Parathyroid adenoma (tissue), 2 donors: ENCODE results near the gene ZCCHC17.
"Not testable (repeated sequence)": the region's sequence is repeated elsewhere in the genome, so short reads cannot be mapped to it uniquely, and the experiment has no call there.

Source experiments
- H2AFZ ChIP-seq: fragments of 300-600 bp; sonication (generic); one replicate; pipeline ENCODE4 v1.7.0; 2017; ENCODE audit warnings: antibody characterized with exemption, mild to moderate bottlenecking
- H3K27ac ChIP-seq: fragments of 300-600 bp; sonication (generic); one replicate; pipeline ENCODE4 v1.7.0; 2017
- H3K27me3 ChIP-seq: fragments of 300-600 bp; sonication (generic); one replicate; pipeline ENCODE4 v1.7.0; 2017; ENCODE audit warnings: low read length; ENCODE audit not compliant: control insufficient read depth, insufficient read depth
- H3K36me3 ChIP-seq: fragments of 300-600 bp; sonication (generic); one replicate; pipeline ENCODE4 v1.7.0; 2017; ENCODE audit warnings: low read length; ENCODE audit not compliant: control insufficient read depth, insufficient read depth
- H3K4me1 ChIP-seq: fragments of 300-600 bp; sonication (generic); one replicate; pipeline ENCODE4 v1.7.0; 2017; ENCODE audit warnings: control low read depth
- H3K4me2 ChIP-seq: fragments of 300-600 bp; sonication (generic); one replicate; pipeline ENCODE4 v1.7.0; 2017; ENCODE audit warnings: low read length
- H3K4me3 ChIP-seq: fragments of 300-600 bp; sonication (generic); one replicate; pipeline ENCODE4 v1.7.0; 2017; ENCODE audit warnings: low read depth, low read length
- H3K79me2 ChIP-seq: fragments of 300-600 bp; sonication (generic); one replicate; pipeline ENCODE4 v1.7.0; 2017; ENCODE audit warnings: control low read depth
- H3K9ac ChIP-seq: fragments of 300-600 bp; sonication (generic); one replicate; pipeline ENCODE4 v1.7.0; 2017; ENCODE audit warnings: mild to moderate bottlenecking
- H3K9me3 ChIP-seq: fragments of 300-600 bp; sonication (generic); one replicate; pipeline ENCODE4 v1.7.0; 2017; ENCODE audit warnings: low read length; ENCODE audit not compliant: control insufficient read depth
- TF ChIP-seq, protein P1 (sequence below): fragments of 300-600 bp; sonication (generic); IDR thresholded peaks from one replicate; pipeline ENCODE4 v1.7.0; 2017; ENCODE audit warnings: antibody characterized with exemption, mild to moderate bottlenecking
- donor health status: primary hyperparathyroidism.

ZCCHC17 gene

DNA sequence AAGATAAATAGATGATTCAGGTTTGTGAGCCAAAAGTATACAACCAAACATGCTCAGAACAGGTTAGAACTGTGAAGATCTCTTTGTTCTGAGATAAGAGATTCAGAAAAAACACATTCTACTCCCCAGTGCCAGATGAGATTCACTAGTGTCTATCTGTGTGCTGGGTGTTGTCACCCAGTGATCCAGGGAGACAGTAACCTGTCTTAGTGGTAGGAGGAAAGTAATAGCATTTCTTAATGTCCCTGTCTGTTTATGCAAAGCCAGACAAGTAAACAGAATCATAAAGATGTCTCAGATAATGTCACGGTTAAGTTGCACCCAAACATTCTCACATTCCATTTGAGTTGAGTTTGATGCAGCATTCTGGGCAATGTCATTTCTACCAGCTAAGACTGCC is 38.3 kb upstream of the ZCCHC17 start:
- Histone ChIP-seq H3K27me3 (no peaks in the 10 kb centered on the region), H3K9ac (no peak overlapping the region), H3K36me3 (no peaks in the 10 kb centered on the region), H3K27ac (no peak overlapping the region), H3K4me3 (no peak overlapping the region), H2AFZ (no peak overlapping the region), H3K9me3 (no peaks in the 10 kb centered on the region), H3K4me2 (no peak overlapping the region), H3K4me1 (no peaks in the 10 kb centered on the region), H3K79me2 (no peaks in the 10 kb centered on the region)
- TF ChIP-seq, protein P1, sequence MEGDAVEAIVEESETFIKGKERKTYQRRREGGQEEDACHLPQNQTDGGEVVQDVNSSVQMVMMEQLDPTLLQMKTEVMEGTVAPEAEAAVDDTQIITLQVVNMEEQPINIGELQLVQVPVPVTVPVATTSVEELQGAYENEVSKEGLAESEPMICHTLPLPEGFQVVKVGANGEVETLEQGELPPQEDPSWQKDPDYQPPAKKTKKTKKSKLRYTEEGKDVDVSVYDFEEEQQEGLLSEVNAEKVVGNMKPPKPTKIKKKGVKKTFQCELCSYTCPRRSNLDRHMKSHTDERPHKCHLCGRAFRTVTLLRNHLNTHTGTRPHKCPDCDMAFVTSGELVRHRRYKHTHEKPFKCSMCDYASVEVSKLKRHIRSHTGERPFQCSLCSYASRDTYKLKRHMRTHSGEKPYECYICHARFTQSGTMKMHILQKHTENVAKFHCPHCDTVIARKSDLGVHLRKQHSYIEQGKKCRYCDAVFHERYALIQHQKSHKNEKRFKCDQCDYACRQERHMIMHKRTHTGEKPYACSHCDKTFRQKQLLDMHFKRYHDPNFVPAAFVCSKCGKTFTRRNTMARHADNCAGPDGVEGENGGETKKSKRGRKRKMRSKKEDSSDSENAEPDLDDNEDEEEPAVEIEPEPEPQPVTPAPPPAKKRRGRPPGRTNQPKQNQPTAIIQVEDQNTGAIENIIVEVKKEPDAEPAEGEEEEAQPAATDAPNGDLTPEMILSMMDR: no peak

DNA sequence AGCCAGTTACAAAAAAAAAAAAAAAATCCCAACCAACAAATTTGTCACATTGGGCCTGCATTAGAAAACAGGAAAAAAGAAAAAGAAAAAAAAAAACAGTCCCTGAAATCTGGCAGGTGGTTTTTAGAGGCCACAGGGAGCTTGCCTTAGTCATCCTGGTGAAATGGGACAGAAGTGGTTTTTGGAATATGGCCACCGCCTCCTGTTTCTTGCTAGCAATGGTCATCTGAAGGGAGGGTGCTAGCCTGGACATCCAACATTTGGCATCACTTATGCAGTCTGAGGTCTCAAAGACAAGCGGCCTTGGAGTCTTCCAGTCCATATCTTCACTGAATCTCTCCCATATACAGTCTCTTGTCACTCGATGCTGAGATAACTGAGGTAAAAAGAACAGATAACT is 37.1 kb upstream of the ZCCHC17 start:
- no peaks in the 10 kb centered on the region for H3K79me2 ChIP-seq
- H2AFZ ChIP-seq: no peak overlapping the region
- H3K4me1 ChIP-seq: no peaks in the 10 kb centered on the region
- no peaks in the 10 kb centered on the region for H3K27me3 ChIP-seq
- TF ChIP-seq, protein P1: no peak
- no peaks in the 10 kb centered on the region for H3K9me3 ChIP-seq
- H3K9ac ChIP-seq: no peak overlapping the region
- H3K36me3 ChIP-seq: no peaks in the 10 kb centered on the region
- no peak overlapping the region for H3K4me2 ChIP-seq
- no peak overlapping the region for H3K4me3 ChIP-seq
- no peak overlapping the region for H3K27ac ChIP-seq

- Histone ChIP-seq H2AFZ (no peak overlapping the region), H3K27me3 (no peaks in the 10 kb centered on the region), H3K4me3 (no peak overlapping the region), H3K27ac (no peak overlapping the region), H3K36me3 (no peaks in the 10 kb centered on the region), H3K9ac (no peak overlapping the region), H3K79me2 (no peaks in the 10 kb centered on the region), H3K4me2 (no peak overlapping the region), H3K4me1 (no peaks in the 10 kb centered on the region), H3K9me3 (no peaks in the 10 kb centered on the region)
- TF ChIP-seq, protein P1: no peak
Observed at GRCh38 chr1:31261916-31262315, 34.9 kb upstream of the ZCCHC17 start.

GRCh38 chr1:31262393-31262792 is 34.4 kb upstream of the ZCCHC17 start:
- not testable (repeated sequence) for H3K4me1 ChIP-seq, H3K79me2 ChIP-seq, H3K27ac ChIP-seq, H3K9me3 ChIP-seq, H3K4me2 ChIP-seq, H3K4me3 ChIP-seq, H3K27me3 ChIP-seq, H2AFZ ChIP-seq, H3K9ac ChIP-seq, H3K36me3 ChIP-seq

DNA sequence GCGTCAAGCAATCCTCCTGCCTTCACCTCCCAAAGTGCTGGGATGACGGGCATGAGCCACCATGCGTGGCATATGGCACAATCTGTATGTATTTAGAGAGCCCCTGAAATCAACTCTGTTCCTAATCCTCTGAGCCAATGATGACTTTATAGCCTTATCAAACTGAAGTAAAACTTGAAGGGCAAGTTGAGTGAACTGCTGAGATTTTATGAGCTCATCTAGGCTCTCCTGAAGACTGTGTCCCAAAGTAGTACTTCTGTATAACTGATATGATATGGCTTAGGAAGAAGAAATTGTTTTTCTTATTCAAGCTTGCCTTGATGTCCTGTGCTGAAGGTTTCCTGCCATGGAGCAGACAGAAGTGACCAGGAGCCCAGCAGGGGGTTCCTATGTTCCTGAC is 33.4 kb upstream of the ZCCHC17 start:
- H2AFZ ChIP-seq: no peak overlapping the region
- H3K9me3 ChIP-seq: no peaks in the 10 kb centered on the region
- no peak overlapping the region for H3K9ac ChIP-seq
- no peaks in the 10 kb centered on the region for H3K36me3 ChIP-seq
- H3K27me3 ChIP-seq: no peaks in the 10 kb centered on the region
- TF ChIP-seq, protein P1: no peak
- no peaks in the 10 kb centered on the region for H3K4me1 ChIP-seq
- no peaks in the 10 kb centered on the region for H3K79me2 ChIP-seq
- no peak overlapping the region for H3K27ac ChIP-seq
- H3K4me3 ChIP-seq: no peak overlapping the region
- H3K4me2 ChIP-seq: no peak overlapping the region
